H9 (cell line): Measurements from ENCODE around the gene PCBP2. TPM values are rescaled to one million over a fixed set of nuclear protein-coding genes. Genes with fewer than 3 reads are reported as not detected.

Experiments used
- DNase-seq: peaks from one replicate; pipeline ENCODE4 v3.0.0-alpha.2; 2017
- H2AFZ ChIP-seq: one replicate; pipeline ENCODE4 v1.6.1; 2013; ENCODE audit warnings: mild to moderate bottlenecking, low read length, control low read depth, moderate library complexity
- H2AK5ac ChIP-seq: 2 replicates; pipeline ENCODE4 v1.6.1; 2013; ENCODE audit warnings: low read length, control low read depth, mixed read lengths; ENCODE audit not compliant: insufficient read length
- H2BK120ac ChIP-seq: one replicate; pipeline ENCODE4 v1.6.1; 2013; ENCODE audit warnings: low read depth, mild to moderate bottlenecking, low read length, control low read depth, inconsistent platforms; ENCODE audit not compliant: poor library complexity, severe bottlenecking
- H2BK12ac ChIP-seq: 2 replicates; pipeline ENCODE4 v1.6.1; 2013; ENCODE audit warnings: low read length, control low read depth, mixed read lengths, low read depth; ENCODE audit not compliant: insufficient read length
- H2BK15ac ChIP-seq: 2 replicates; pipeline ENCODE4 v1.6.1; 2013; ENCODE audit warnings: low read depth, low read length, control low read depth
- H2BK20ac ChIP-seq: one replicate; pipeline ENCODE4 v1.6.1; 2013; ENCODE audit warnings: low read depth, mild to moderate bottlenecking, low read length, control low read depth, inconsistent platforms; ENCODE audit not compliant: poor library complexity, severe bottlenecking
- H2BK5ac ChIP-seq: 2 replicates; pipeline ENCODE4 v1.6.1; 2013; ENCODE audit warnings: low read length, control low read depth, mixed read lengths; ENCODE audit not compliant: insufficient read length
- H3K14ac ChIP-seq: 2 replicates; pipeline ENCODE4 v1.6.1; 2013; ENCODE audit warnings: low read length, control low read depth; ENCODE audit not compliant: insufficient read depth
- H3K18ac ChIP-seq: 2 replicates; pipeline ENCODE4 v1.6.1; 2013; ENCODE audit warnings: low read depth, mild to moderate bottlenecking, mixed read lengths, low read length, control low read depth; ENCODE audit not compliant: insufficient read length
- H3K23ac ChIP-seq: 2 replicates; pipeline ENCODE4 v1.6.1; 2013; ENCODE audit warnings: low read length, control low read depth, mixed read lengths, low read depth; ENCODE audit not compliant: insufficient read length
- H3K23me2 ChIP-seq: 2 replicates; pipeline ENCODE4 v1.6.1; 2013; ENCODE audit warnings: low read depth, mild to moderate bottlenecking, mixed read lengths, low read length, control low read depth; ENCODE audit not compliant: insufficient read length, poor library complexity, severe bottlenecking
- H3K27ac ChIP-seq: 2 replicates; pipeline ENCODE4 v1.5.1; 2013; ENCODE audit warnings: low read length, control low read depth, mixed read lengths, low read depth; ENCODE audit not compliant: insufficient read length
- H3K27me3 ChIP-seq: 2 replicates; pipeline ENCODE4 v1.6.1; 2013; ENCODE audit warnings: low read length, control low read depth, inconsistent platforms; ENCODE audit not compliant: insufficient read depth
- H3K4ac ChIP-seq: 2 replicates; pipeline ENCODE4 v1.6.1; 2013; ENCODE audit warnings: low read depth, mild to moderate bottlenecking, control low read depth, inconsistent platforms, low read length, moderate library complexity
- H3K4me1 ChIP-seq: 2 replicates; pipeline ENCODE4 v1.6.1; 2013; ENCODE audit warnings: low read length, control low read depth, inconsistent platforms; ENCODE audit not compliant: insufficient read depth
- H3K4me2 ChIP-seq: 2 replicates; pipeline ENCODE4 v1.6.1; 2013; ENCODE audit warnings: low read length, control low read depth, mixed read lengths; ENCODE audit not compliant: insufficient read length, insufficient read depth
- H3K56ac ChIP-seq: 2 replicates; pipeline ENCODE4 v1.6.1; 2013; ENCODE audit warnings: low read depth, mild to moderate bottlenecking, mixed read lengths, low read length, control low read depth; ENCODE audit not compliant: insufficient read length
- H3K79me1 ChIP-seq: 2 replicates; pipeline ENCODE4 v1.6.1; 2013; ENCODE audit warnings: low read depth, mild to moderate bottlenecking, moderate library complexity, low read length, control low read depth, inconsistent platforms; ENCODE audit not compliant: insufficient read depth, poor library complexity, severe bottlenecking
- H3K79me2 ChIP-seq: 2 replicates; pipeline ENCODE4 v1.6.1; 2013; ENCODE audit warnings: low read length, control low read depth, inconsistent platforms; ENCODE audit not compliant: insufficient read depth
- H3K9ac ChIP-seq: 2 replicates; pipeline ENCODE4 v1.6.1; 2013; ENCODE audit warnings: low read length, control low read depth, mixed read lengths; ENCODE audit not compliant: insufficient read length; ENCODE audit errors: extremely low read depth
- H3K9me3 ChIP-seq: one replicate; pipeline ENCODE4 v1.6.1; 2013; ENCODE audit warnings: low read depth, low read length, inconsistent platforms; ENCODE audit not compliant: control insufficient read depth
- H3T11ph ChIP-seq: one replicate; pipeline ENCODE4 v1.6.1; 2013; ENCODE audit warnings: mild to moderate bottlenecking, low read length, control low read depth, inconsistent platforms
- H4K20me1 ChIP-seq: one replicate; pipeline ENCODE4 v1.6.1; 2013; ENCODE audit not compliant: control insufficient read depth, insufficient read length, insufficient read depth
- H4K5ac ChIP-seq: 2 replicates; pipeline ENCODE4 v1.6.1; 2013; ENCODE audit warnings: low read depth, mild to moderate bottlenecking, mixed read lengths, low read length, control low read depth; ENCODE audit not compliant: insufficient read length
- H4K8ac ChIP-seq: replicated peaks from 2 replicates; pipeline ENCODE4 v1.6.1; 2013; ENCODE audit warnings: low read length, control low read depth, mixed read lengths, low read depth; ENCODE audit not compliant: insufficient read length
- H4K91ac ChIP-seq: 2 replicates; pipeline ENCODE4 v1.6.1; 2013; ENCODE audit warnings: low read depth, mild to moderate bottlenecking, moderate library complexity, mixed read lengths, low read length, control low read depth; ENCODE audit not compliant: insufficient read length
- H3K27ac Mint-ChIP-seq, 3 experiments: 2 replicates in 2 of 3; 3 replicates in 1 of 3; pipeline ENCODE4 v1.8.0; 2020 to 2021; ENCODE audit warnings: mixed read lengths in 3 of 3, mild to moderate bottlenecking in 1 of 3, moderate library complexity in 1 of 3
- H3K27me3 Mint-ChIP-seq: 2 replicates; pipeline ENCODE4 v1.8.0; 2021; ENCODE audit warnings: low read depth, mild to moderate bottlenecking, moderate library complexity, mixed read lengths
- H3K36me3 Mint-ChIP-seq, 3 experiments: 2 replicates in 2 of 3; 3 replicates in 1 of 3; pipeline ENCODE4 v1.8.0; 2020 to 2021; ENCODE audit warnings: low read depth in 3 of 3, mixed read lengths in 3 of 3; ENCODE audit not compliant: insufficient read depth in 1 of 3
- H3K4me1 Mint-ChIP-seq, 2 experiments: 2 replicates each; pipeline ENCODE4 v1.8.0; 2020; ENCODE audit warnings: mixed read lengths in 2 of 2
- H3K4me3 Mint-ChIP-seq, 2 experiments: 2 replicates in 1 of 2; 3 replicates in 1 of 2; pipeline ENCODE4 v1.8.0; 2020 to 2021; ENCODE audit warnings: mild to moderate bottlenecking in 2 of 2, mixed read lengths in 2 of 2, moderate library complexity in 1 of 2
- H3K9me3 Mint-ChIP-seq, 2 experiments: 2 replicates in 1 of 2; 3 replicates in 1 of 2; pipeline ENCODE4 v1.8.0; 2020; ENCODE audit warnings: mild to moderate bottlenecking in 2 of 2, mixed read lengths in 2 of 2, moderate library complexity in 1 of 2
- CTCF ChIP-seq: fragments of 200-600 bp; sonication (generic); conservative IDR thresholded peaks from 3 replicates; pipeline ENCODE4 v1.8.0; 2021; ENCODE audit warnings: antibody characterized with exemption, mild to moderate bottlenecking
- WGBS: extraction: QIAGEN DNeasy Blood & Tissue Kit; methylation state at CpG from one replicate; pipeline ENCODE4 v1.1.7; 2013; ENCODE audit warnings: missing lambda C conversion rate, low lambda C conversion rate, mixed read lengths; ENCODE audit not compliant: insufficient read length; ENCODE audit errors: extremely low coverage; 5-methylcytosine and 5-hydroxymethylcytosine counted together
- total RNA-seq: library from RNA; stranded (reverse); gene quantifications from 2 replicates; pipeline ENCODE4 v1.2.1, GENCODE V29; 2021

Gene PCBP2
- total RNA-seq, 1 experiment from 2014 or later: 1,207 TPM

GRCh38 chr12:53425515-53426150 is 26.3 kb upstream of the PCBP2 start:
- Histone ChIP-seq H2BK120ac (no peak overlapping the region), H3K27ac (no peak overlapping the region), H2BK15ac (no peak overlapping the region), H3K4me2 (no peak overlapping the region), H3K9ac (no peak overlapping the region), H4K5ac (no peak overlapping the region), H3K23ac (no peak overlapping the region), H3K4me1 (no peaks in the 10 kb centered on the region), H3K79me2 (no peaks in the 10 kb centered on the region), H3K18ac (no peak overlapping the region), H4K91ac (no peak overlapping the region), H3K4ac (no peak overlapping the region), H3K27me3 (no peaks in the 10 kb centered on the region), H3K14ac (no peak overlapping the region), H3K56ac (no peak overlapping the region), H3K9me3 (no peaks in the 10 kb centered on the region), H3T11ph (no peak overlapping the region), H2BK20ac (no peak overlapping the region), H3K23me2 (no peaks in the 10 kb centered on the region), H3K79me1 (no peaks in the 10 kb centered on the region), H2AK5ac (no peak overlapping the region), H4K8ac (no peak overlapping the region), H2BK12ac (no peak overlapping the region), H2BK5ac (no peak overlapping the region), H4K20me1 (no peaks in the 10 kb centered on the region), H2AFZ (no peak overlapping the region)
- no peak for DNase-seq
- TF ChIP-seq CTCF: no peak
- WGBS: no CpG with 5 or more reads among the region's 11 CpGs
- no peaks in the 10 kb centered on the region for H3K36me3 Mint-ChIP-seq
- H3K4me1 Mint-ChIP-seq: peaks cover 10 to 25% of the 10 kb centered on the region in 2 experiments
- H3K27ac Mint-ChIP-seq: no peak overlapping the region; a peak in 1 of 7 replicates
- no peak overlapping the region for H3K4me3 Mint-ChIP-seq
- no peaks in the 10 kb centered on the region; a peak in 1 of 5 replicates for H3K9me3 Mint-ChIP-seq
- peaks cover 3% of the 10 kb centered on the region for H3K27me3 Mint-ChIP-seq
